ENCODE results near the gene MYO7B.

The MYO7B gene

GRCh38 chr2:127511917-127512316, 23.6 kb upstream of the MYO7B start:
- TF ChIP-seq CTCF (IDR thresholded peaks at IDR 0.05; ENCODE audit: low read length) (no peak), EZH2phosphoT487 (IDR thresholded peaks at IDR 0.05; ENCODE audit: low read length) (no peak), EZH2 (optimal IDR thresholded peaks at IDR 0.05; ENCODE audit: low read depth, low read length) (no peak)
- H3K4me1 ChIP-seq (ENCODE audit: low read length), result no peaks in the 10 kb centered on the region
- H2AFZ ChIP-seq (ENCODE audit: low read length), result no peak overlapping the region
- H3F3A ChIP-seq (ENCODE audit: insufficient read depth, low read length), result no peaks in the 10 kb centered on the region
- no peak overlapping the region for H3K27ac ChIP-seq (ENCODE audit: low read length)
- peaks cover 31% of the 10 kb centered on the region for H4K20me1 ChIP-seq (ENCODE audit: insufficient read depth, low read length)
- H3K4me3 ChIP-seq (ENCODE audit: low read length), result no peak overlapping the region
- peaks cover 100% of the 10 kb centered on the region for H3K79me2 ChIP-seq (ENCODE audit: low read length)
- DNase-seq, result no peak
- H3K36me3 ChIP-seq (replicated peaks; ENCODE audit: insufficient read depth, low read length), result no peaks in the 10 kb centered on the region
- no peak overlapping the region for H3K9ac ChIP-seq (ENCODE audit: low read length)
- no peaks in the 10 kb centered on the region for H3K9me2 ChIP-seq (replicated peaks; ENCODE audit: insufficient read depth, low read length)
- H3K4me2 ChIP-seq (ENCODE audit: low read depth, low read length), result no peak overlapping the region
- H3K9me3 ChIP-seq (replicated peaks; ENCODE audit: insufficient read depth, low read length), result no peaks in the 10 kb centered on the region
- no peaks in the 10 kb centered on the region for H3K27me3 ChIP-seq (replicated peaks; ENCODE audit: insufficient read depth, low read length)

GRCh38 chr2:127512362-127512761, 23.1 kb upstream of the MYO7B start:
- H2AFZ ChIP-seq (ENCODE audit: low read length), result no peak overlapping the region
- H3K9ac ChIP-seq (ENCODE audit: low read length), result no peak overlapping the region
- H4K20me1 ChIP-seq (ENCODE audit: insufficient read depth, low read length), result peaks cover 27% of the 10 kb centered on the region
- H3F3A ChIP-seq (ENCODE audit: insufficient read depth, low read length), result no peaks in the 10 kb centered on the region
- H3K27me3 ChIP-seq (replicated peaks; ENCODE audit: insufficient read depth, low read length), result no peaks in the 10 kb centered on the region
- TF ChIP-seq EZH2phosphoT487 (IDR thresholded peaks at IDR 0.05; ENCODE audit: low read length) (no peak), EZH2 (optimal IDR thresholded peaks at IDR 0.05; ENCODE audit: low read depth, low read length) (no peak), CTCF (IDR thresholded peaks at IDR 0.05; ENCODE audit: low read length) (no peak)
- no peaks in the 10 kb centered on the region for H3K36me3 ChIP-seq (replicated peaks; ENCODE audit: insufficient read depth, low read length)
- no peak overlapping the region for H3K4me3 ChIP-seq (ENCODE audit: low read length)
- H3K27ac ChIP-seq (ENCODE audit: low read length), result no peak overlapping the region
- DNase-seq, result no peak
- no peaks in the 10 kb centered on the region for H3K9me3 ChIP-seq (replicated peaks; ENCODE audit: insufficient read depth, low read length)
- no peaks in the 10 kb centered on the region for H3K4me1 ChIP-seq (ENCODE audit: low read length)
- no peak overlapping the region for H3K4me2 ChIP-seq (ENCODE audit: low read depth, low read length)
- peaks cover 100% of the 10 kb centered on the region for H3K79me2 ChIP-seq (ENCODE audit: low read length)
- no peaks in the 10 kb centered on the region for H3K9me2 ChIP-seq (replicated peaks; ENCODE audit: insufficient read depth, low read length)

- Histone ChIP-seq H3K27me3 (replicated peaks; ENCODE audit: insufficient read depth, low read length) (no peaks in the 10 kb centered on the region), H3K79me2 (ENCODE audit: low read length) (peaks cover 100% of the 10 kb centered on the region), H3K9ac (ENCODE audit: low read length) (no peak overlapping the region), H3K36me3 (replicated peaks; ENCODE audit: insufficient read depth, low read length) (no peaks in the 10 kb centered on the region), H3K9me3 (replicated peaks; ENCODE audit: insufficient read depth, low read length) (no peaks in the 10 kb centered on the region), H3K4me2 (ENCODE audit: low read depth, low read length) (no peak overlapping the region), H3K9me2 (replicated peaks; ENCODE audit: insufficient read depth, low read length) (no peaks in the 10 kb centered on the region), H2AFZ (ENCODE audit: low read length) (no peak overlapping the region), H3K4me3 (ENCODE audit: low read length) (no peak overlapping the region), H3F3A (ENCODE audit: insufficient read depth, low read length) (no peaks in the 10 kb centered on the region), H3K27ac (ENCODE audit: low read length) (no peak overlapping the region), H4K20me1 (ENCODE audit: insufficient read depth, low read length) (peaks cover 13% of the 10 kb centered on the region), H3K4me1 (ENCODE audit: low read length) (no peaks in the 10 kb centered on the region)
- DNase-seq, result no peak
- TF ChIP-seq CTCF (IDR thresholded peaks at IDR 0.05; ENCODE audit: low read length) (no peak), EZH2 (optimal IDR thresholded peaks at IDR 0.05; ENCODE audit: low read depth, low read length) (no peak), EZH2phosphoT487 (IDR thresholded peaks at IDR 0.05; ENCODE audit: low read length) (no peak)
Observed at GRCh38 chr2:127514076-127514475, 21.4 kb upstream of the MYO7B start.
